ENCODE measurements around the gene VHLL. TPM values are rescaled to one million over a fixed set of nuclear protein-coding genes. Genes with fewer than 3 reads are reported as not detected.

Gene VHLL
- polyA plus RNA-seq, 3 donors: not detected

- H3K36me3 Mint-ChIP-seq: peaks cover 21 to 42% of the 10 kb centered on the region in 2 donors
- H3K27me3 Mint-ChIP-seq (ENCODE audit: low read depth in 3 of 3): no peaks in the 10 kb centered on the region
- Histone ChIP-seq H2AFZ (ENCODE audit: insufficient read depth, low read depth, low read length, poor library complexity, severe bottlenecking) (no peak overlapping the region), H3K9me3 (replicated peaks in 1 of 2; ENCODE audit: control insufficient read depth in 1 of 2, insufficient read depth in 1 of 2, low read length in 2 of 2) (no peaks in the 10 kb centered on the region), H4K20me1 (ENCODE audit: insufficient read depth, low read length) (peaks cover 12% of the 10 kb centered on the region), H3K4me1 (ENCODE audit: control insufficient read depth in 1 of 2, insufficient read depth in 2 of 2, low read length in 2 of 2) (peaks cover 39 to 42% of the 10 kb centered on the region in 2 donors), H3K27me3 (ENCODE audit: control insufficient read depth in 2 of 2, insufficient read depth in 2 of 2, low read length in 2 of 2) (no peaks in the 10 kb centered on the region), H3K4me3 (replicated peaks in 1 of 3; ENCODE audit: low read depth in 2 of 3, low read length in 3 of 3) (no peak overlapping the region), H3K79me2 (ENCODE audit: insufficient read depth, low read length) (peaks cover 33% of the 10 kb centered on the region), H3K9ac (ENCODE audit: insufficient read depth, low read length, poor library complexity, severe bottlenecking) (no peak overlapping the region), H3K27ac (ENCODE audit: low read depth in 1 of 2, low read length in 2 of 2) (no peak overlapping the region), H3K36me3 (replicated peaks in 1 of 2; ENCODE audit: control insufficient read depth in 1 of 2, insufficient read depth in 2 of 2, low read length in 2 of 2) (peaks cover 9 to 23% of the 10 kb centered on the region in 2 donors), H3K4me2 (replicated peaks; ENCODE audit: extremely low read depth, low read length, poor library complexity, severe bottlenecking) (no peak overlapping the region)
- H3K4me1 Mint-ChIP-seq: peaks cover 42% of the 10 kb centered on the region
- H3K27ac Mint-ChIP-seq: peak overlapping the region in 3 of 7 donors; percentile 36 to 86 (median 40)
- no peak overlapping the region for H3K4me3 Mint-ChIP-seq
- DNase-seq: no peak
- TF ChIP-seq, protein P1, sequence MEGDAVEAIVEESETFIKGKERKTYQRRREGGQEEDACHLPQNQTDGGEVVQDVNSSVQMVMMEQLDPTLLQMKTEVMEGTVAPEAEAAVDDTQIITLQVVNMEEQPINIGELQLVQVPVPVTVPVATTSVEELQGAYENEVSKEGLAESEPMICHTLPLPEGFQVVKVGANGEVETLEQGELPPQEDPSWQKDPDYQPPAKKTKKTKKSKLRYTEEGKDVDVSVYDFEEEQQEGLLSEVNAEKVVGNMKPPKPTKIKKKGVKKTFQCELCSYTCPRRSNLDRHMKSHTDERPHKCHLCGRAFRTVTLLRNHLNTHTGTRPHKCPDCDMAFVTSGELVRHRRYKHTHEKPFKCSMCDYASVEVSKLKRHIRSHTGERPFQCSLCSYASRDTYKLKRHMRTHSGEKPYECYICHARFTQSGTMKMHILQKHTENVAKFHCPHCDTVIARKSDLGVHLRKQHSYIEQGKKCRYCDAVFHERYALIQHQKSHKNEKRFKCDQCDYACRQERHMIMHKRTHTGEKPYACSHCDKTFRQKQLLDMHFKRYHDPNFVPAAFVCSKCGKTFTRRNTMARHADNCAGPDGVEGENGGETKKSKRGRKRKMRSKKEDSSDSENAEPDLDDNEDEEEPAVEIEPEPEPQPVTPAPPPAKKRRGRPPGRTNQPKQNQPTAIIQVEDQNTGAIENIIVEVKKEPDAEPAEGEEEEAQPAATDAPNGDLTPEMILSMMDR (IDR thresholded peaks at IDR 0.05): no peak
- intact Hi-C loops (cut with micrococcal nuclease): no loop called here
- WGBS (ENCODE audit: insufficient coverage): 100% methylated on average over 4 of the region's 8 CpGs
- H3K9me3 Mint-ChIP-seq: no peaks in the 10 kb centered on the region
Measured at GRCh38 chr1:156286061-156286460, 13.0 kb downstream of the VHLL start.

DNA sequence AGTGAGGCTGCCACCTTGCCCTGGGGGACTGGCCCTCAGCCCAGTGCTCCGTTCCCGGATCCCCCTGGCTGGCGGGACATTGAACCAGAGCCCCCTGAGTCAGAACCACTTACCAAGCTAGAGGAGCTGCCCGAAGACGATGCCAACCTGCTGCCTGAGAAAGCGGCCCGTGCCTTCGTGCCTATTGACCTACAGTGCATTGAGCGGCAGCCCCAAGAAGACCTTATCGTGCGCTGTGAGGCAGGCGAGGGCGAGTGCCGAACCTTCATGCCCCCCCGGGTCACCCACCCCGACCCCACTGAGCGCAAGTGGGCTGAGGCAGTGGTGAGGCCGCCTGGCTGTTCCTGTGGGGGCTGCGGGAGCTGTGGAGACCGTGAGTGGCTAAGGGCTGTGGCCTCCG is 13.7 kb downstream of the VHLL start:
- Histone ChIP-seq H3K4me2 (replicated peaks; ENCODE audit: extremely low read depth, low read length, poor library complexity, severe bottlenecking) (peak overlapping the region; percentile 38), H3K9me3 (replicated peaks in 1 of 2; ENCODE audit: control insufficient read depth in 1 of 2, insufficient read depth in 1 of 2, low read length in 2 of 2) (no peaks in the 10 kb centered on the region), H3K4me3 (replicated peaks in 1 of 3; ENCODE audit: low read depth in 2 of 3, low read length in 3 of 3) (no peak overlapping the region), H3K4me1 (ENCODE audit: control insufficient read depth in 1 of 2, insufficient read depth in 2 of 2, low read length in 2 of 2) (peaks cover 41 to 44% of the 10 kb centered on the region in 2 donors), H3K36me3 (replicated peaks in 1 of 2; ENCODE audit: control insufficient read depth in 1 of 2, insufficient read depth in 2 of 2, low read length in 2 of 2) (peaks cover 9 to 23% of the 10 kb centered on the region in 2 donors), H3K27me3 (ENCODE audit: control insufficient read depth in 2 of 2, insufficient read depth in 2 of 2, low read length in 2 of 2) (no peaks in the 10 kb centered on the region), H3K27ac (ENCODE audit: low read depth in 1 of 2, low read length in 2 of 2) (peak overlapping the region; percentile 39 to 55), H3K9ac (ENCODE audit: insufficient read depth, low read length, poor library complexity, severe bottlenecking) (no peak overlapping the region), H4K20me1 (ENCODE audit: insufficient read depth, low read length) (peaks cover 18% of the 10 kb centered on the region), H3K79me2 (ENCODE audit: insufficient read depth, low read length) (peaks cover 40% of the 10 kb centered on the region), H2AFZ (ENCODE audit: insufficient read depth, low read depth, low read length, poor library complexity, severe bottlenecking) (no peak overlapping the region)
- no peaks in the 10 kb centered on the region for H3K9me3 Mint-ChIP-seq
- no peaks in the 10 kb centered on the region for H3K27me3 Mint-ChIP-seq (ENCODE audit: low read depth in 3 of 3)
- peaks cover 45% of the 10 kb centered on the region for H3K4me1 Mint-ChIP-seq
- H3K27ac Mint-ChIP-seq: peak overlapping the region in 1 of 7 donors; percentile 76
- H3K4me3 Mint-ChIP-seq: no peak overlapping the region
- no peak for DNase-seq
- intact Hi-C loops (cut with micrococcal nuclease): no loop called here
- H3K36me3 Mint-ChIP-seq: peaks cover 21 to 42% of the 10 kb centered on the region in 2 donors
- over 99% methylated on average over 20 of the region's 21 CpGs for WGBS (ENCODE audit: insufficient coverage)
- TF ChIP-seq, protein P1 (IDR thresholded peaks at IDR 0.05): no peak
